Activated CD4-positive, alpha-beta T cell treated with anti-CD3 and anti-CD28 coated beads for 1 hour (primary cell): ENCODE data around the gene RIN3.

ENCODE experiments used
- DNase-seq: peaks from one replicate; pipeline ENCODE4 v3.0.0-alpha.2; 2020

RIN3 gene

GRCh38 chr14:92556863-92557543 lies 43.4 kb downstream of the RIN3 start:
- no peak for DNase-seq

DNA sequence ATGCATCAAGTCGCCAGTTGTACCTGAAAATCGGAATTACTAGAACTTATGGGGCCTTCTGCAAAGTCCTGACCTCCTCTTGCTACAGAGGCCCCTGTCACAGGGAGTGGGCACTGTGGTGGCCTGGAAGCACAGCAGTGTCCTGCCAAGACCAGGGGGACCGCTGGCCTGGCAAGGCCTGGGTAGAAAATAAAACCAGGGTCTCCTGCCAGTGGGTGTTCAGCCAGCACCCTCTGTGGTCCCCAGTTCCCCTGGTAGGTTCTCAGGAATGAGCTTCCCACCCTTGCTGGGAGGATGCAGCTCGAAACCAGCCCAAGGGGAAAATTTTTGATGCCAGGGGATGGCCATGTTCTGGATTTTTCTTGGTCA lies 43.9 kb downstream of the RIN3 start:
- DNase-seq: no peak

GRCh38 chr14:92558319-92558718 lies 44.7 kb downstream of the RIN3 start:
- DNase-seq: no peak

GRCh38 chr14:92559486-92559885 lies 45.9 kb downstream of the RIN3 start:
- no peak for DNase-seq

DNA sequence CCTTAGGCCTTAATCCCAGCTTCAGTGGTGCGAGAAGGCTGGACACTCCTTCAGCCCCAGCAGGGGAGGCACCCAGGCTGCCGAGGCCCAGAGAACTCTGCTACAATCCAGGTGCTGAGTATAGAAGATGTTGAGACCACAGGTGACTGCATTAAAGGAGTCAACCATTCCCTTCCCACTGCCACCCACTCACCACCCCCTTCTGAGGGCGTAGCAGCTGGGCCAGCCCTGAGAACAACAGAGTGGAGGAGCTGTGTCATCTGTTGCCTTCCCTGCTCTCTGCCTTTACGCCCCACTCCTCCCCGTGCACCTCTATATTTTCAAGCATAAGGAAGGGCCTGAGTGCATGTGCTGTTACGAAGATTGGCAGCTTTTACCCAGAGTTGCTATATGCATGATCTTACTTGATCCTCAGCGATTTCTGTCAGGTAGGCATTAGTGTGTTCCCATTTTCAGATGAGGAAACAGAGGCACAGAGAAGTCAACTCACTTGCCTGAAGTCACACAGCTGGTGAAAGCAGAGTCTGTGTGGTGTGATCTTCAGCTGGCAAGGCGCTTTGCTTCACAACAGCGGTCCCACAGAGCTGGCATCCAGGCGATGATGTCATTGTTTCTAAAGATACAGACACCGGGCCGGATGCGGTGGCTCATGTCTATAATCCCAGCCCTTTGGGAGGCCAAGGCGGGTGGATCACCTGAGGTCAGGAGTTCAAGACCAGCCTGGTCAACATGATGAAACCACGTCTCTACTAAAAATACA lies 46.7 kb downstream of the RIN3 start:
- no peak for DNase-seq

GRCh38 chr14:92561906-92562479 lies 48.4 kb downstream of the RIN3 start:
- no peak for DNase-seq

DNA sequence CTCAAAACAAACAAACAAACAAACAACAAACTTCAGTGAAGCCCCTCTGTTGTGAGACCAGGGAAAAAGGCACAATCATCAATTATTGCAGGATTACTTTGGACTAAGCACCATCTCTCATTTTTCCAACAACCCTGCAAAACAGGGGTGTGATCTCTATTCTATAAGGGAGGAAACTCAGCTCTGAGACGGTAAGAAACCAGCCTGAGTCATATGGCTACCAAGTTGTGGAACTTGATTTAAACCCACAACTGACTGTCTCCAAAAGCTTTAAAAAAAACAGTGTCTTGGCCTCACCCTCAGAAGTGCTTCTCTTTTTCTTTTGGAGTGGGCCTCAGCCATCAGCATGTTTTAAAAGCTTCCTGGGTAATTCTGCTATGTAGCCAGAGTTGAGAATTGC lies 49.8 kb downstream of the RIN3 start:
- DNase-seq: no peak

DNA sequence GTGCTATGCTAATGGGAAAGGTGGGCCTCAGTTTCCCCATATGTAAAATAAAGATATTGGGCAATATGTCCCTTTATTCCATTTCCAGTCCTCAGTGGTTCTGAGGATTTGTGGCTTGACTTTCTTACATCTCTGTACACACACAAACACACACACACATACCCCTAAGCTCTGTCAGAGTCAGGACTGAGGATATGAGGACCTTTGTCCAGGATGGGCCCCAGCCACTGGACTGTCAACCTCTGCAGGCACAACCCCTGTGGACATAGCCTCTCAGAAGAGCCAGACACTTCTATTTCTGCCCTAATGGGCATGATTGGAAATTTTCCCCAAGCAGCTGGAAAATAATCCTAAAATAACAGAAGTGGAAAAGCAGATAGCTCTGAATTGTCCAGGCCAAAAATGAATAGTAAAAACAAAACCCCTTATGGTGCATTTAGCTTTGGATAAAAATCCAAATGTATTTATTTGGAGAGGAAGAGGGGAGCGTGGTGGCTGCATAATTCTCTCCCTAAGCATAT lies 50.2 kb downstream of the RIN3 start:
- no peak for DNase-seq

DNA sequence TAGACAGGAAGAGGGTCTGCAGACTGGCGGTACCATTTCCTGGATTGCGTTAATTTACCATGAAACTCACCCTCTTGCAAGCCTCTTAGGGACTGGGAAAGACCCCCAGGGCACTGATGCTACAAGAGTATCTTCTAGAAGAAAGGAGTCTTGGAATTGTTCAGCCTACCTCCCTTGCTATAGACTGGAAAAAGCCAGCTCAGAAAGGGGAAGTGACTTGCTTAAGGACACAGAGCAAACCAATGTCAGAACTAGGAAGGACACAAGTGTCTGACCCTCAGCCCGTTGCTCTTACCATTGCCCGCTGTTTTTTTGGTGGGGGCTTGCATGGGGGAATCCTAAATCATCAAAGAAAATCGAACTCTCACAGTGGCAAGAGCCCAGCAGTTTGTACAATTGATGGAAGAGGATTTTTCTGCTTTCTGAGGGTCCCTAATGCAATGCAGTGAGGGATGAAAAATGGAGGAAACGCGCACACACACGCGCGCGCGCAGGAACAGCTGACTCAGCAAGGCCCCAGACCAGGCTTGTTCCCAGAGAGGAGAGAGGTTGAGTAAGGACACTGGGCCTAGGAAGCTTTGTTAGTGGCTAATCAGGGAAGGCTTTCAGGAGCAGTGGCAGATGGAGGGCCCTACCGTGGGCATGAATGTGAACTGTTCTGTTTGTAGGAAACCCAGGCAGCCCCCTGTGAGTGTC lies 50.9 kb downstream of the RIN3 start:
- DNase-seq: no peak

- no peak for DNase-seq
Observed at GRCh38 chr14:92565040-92565717, 51.6 kb downstream of the RIN3 start.

DNA sequence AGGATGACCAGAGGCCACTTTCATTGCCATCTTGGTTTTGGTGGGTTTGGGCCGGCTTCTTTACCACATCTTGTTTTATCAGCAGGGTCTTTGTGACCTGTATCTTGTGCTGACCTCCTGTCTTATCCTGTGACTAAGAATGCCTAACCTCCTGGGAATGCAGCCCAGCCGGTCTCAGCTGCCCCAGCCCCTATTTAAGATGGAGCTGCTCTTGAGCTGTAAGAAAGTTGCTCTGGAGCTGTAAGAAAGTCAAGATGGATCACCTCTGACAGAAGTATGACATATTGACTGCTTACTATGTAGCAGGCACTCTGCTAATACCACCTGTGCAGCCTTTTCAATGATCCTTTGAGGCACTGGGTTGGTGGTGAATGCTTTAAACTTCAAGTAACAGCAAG lies 52.1 kb downstream of the RIN3 start:
- DNase-seq: no peak

GRCh38 chr14:92567173-92567725 lies 53.7 kb downstream of the RIN3 start:
- DNase-seq: no peak

DNA sequence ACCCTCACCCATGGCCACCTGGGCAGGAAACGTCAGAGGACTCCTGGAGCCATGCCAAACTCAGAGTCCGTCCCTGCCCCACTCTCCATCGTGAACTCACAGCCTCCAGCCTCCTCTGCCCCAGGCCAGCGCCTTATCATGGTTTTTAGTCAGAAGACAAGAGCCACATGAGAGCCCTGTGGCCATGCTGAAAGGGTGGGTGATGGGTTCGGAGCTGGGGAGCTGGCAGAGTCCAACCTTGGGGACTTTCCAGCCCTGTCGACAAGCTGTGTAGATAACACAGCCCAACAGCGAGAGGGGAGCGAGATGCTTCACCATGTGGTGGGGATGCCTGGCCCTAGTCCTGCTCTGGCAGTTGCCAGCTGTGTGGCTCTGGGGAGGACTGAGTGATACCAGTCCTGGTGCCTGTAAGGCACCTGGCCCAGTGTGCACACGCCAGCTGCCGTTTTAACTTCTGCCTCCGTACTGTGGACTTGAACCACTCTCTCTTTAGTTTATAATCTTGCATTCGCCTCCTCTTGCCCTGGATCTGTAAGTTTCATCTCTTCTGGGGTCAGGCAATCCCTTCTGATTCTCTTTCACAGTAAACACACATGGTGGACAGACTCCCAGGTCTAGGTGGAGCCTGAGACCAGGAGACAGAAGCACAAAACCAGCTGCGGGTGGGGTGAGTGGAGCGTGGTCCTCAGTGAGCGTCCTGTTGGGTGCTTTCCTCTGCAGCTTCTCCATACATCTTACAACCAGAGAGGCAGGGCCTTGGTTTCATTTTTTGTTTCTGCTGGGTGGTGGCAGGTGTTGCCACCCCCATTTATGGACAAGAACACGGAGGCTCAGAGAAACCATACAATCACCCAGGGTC lies 55.3 kb downstream of the RIN3 start:
- DNase-seq: no peak

- no peak for DNase-seq
Observed at GRCh38 chr14:92570674-92571262, 57.2 kb downstream of the RIN3 start.

DNA sequence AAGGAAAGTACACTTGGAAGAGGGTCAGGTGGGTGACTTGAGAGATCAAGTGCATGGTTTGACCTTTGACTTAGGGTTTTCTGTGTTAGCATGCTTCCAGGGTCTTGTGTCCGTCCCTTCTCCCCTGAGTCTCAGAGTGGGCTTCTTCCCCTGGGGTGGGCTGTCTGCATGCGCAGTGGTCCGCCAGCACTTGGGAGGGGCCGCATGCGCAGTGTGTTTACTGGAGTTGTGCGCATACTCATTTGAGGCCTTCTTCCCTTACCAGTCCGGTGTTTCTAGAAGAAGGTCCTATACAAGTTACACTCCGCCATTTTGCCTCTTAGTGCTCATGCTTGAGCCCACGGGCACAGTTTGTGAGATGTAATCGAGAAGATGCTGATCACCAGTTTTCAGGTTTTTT lies 58.5 kb downstream of the RIN3 start:
- DNase-seq: no peak

GRCh38 chr14:92573761-92574498 lies 60.3 kb downstream of the RIN3 start:
- DNase-seq: no peak

- DNase-seq: no peak
Observed at GRCh38 chr14:92575061-92575747, 61.6 kb downstream of the RIN3 start.

DNA sequence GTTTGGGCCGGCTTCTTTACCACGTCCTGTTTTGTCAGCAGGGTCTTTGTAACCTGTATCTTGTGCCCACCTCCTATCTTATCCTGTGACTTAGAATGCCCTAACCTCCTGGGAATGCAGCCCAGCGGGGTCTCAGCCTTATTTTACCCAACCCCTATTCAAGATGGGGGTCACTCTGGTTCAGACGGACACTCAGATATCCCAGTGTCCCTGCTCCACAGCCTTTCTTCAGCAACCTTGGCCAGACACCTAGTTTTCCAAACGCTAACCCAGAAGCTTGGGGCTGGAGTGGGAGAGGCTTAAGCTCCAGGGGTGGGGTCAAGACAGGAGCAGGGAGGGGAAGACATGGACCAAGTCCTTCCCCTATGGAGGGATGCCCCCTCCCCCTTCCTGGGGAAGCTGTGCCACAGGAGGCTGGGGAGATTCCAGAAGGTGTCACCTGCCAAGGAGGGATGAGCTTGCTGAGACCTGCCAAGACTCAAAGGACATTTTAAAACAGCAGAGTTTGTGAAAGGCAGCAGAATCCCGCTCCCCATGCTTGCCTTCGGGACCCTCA lies 62.2 kb downstream of the RIN3 start:
- DNase-seq: no peak

DNA sequence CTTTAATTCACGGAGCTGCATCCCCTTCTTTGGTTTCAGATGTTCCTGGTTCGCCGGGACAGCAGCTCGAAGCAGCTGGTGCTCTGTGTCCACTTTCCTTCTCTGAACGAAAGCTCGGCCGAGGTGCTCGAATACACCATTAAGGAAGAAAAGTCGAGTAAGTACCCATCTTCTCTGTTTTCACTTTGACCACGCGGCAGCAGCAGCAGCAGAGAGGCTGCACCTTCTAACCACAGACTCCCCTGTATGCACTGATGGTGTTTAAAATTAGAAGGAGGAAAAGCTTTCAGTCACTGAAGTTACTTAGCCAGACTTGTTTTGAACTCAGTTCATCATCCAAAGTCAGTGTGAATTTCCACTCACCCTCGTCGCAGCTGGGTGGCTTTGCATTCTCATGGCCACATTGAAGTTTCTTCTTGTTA lies 63.8 kb downstream of the RIN3 start:
- DNase-seq: no peak
